Activated B cell treated with CpG ODN at 0.5 μM for 24 hours (primary cell): ENCODE measurements around the gene HSD3B2. TPM values are rescaled to one million over a fixed set of nuclear protein-coding genes. Genes with fewer than 3 reads are reported as not detected.

Experiments used
- ATAC-seq: fragments of 200-7000 bp; cut with Tn5 transposase; one replicate; pipeline ENCODE4 v1.10.0; 2021; ENCODE audit warnings: low read depth, mild to moderate bottlenecking, moderate library complexity
- CTCF ChIA-PET: fragments of 350-600 bp; sonication (Branson Sonifier 250); formaldehyde crosslinking; loops from one replicate; lab custom pipeline; 2021; ENCODE audit warnings: antibody characterized with exemption; lab: Charles Lee
- POLR2A ChIA-PET: fragments of 350-600 bp; sonication (Branson Sonifier 250); formaldehyde crosslinking; loops from one replicate; lab custom pipeline; 2021; ENCODE audit warnings: antibody characterized with exemption; lab: Charles Lee
- DNase-seq: peaks from one replicate; pipeline ENCODE4 v3.0.0; 2022
- H3K27ac Mint-ChIP-seq: one replicate; pipeline ENCODE4 v1.8.0; 2020; ENCODE audit warnings: mixed read lengths
- H3K27me3 Mint-ChIP-seq: one replicate; pipeline ENCODE4 v1.8.0; 2021; ENCODE audit warnings: mixed read lengths
- H3K36me3 Mint-ChIP-seq: one replicate; pipeline ENCODE4 v1.8.0; 2021; ENCODE audit warnings: low read depth, mixed read lengths
- H3K4me1 Mint-ChIP-seq: one replicate; pipeline ENCODE4 v1.8.0; 2021; ENCODE audit warnings: mixed read lengths
- H3K4me3 Mint-ChIP-seq: one replicate; pipeline ENCODE4 v1.8.0; 2020; ENCODE audit warnings: mild to moderate bottlenecking, mixed read lengths
- H3K9me3 Mint-ChIP-seq: one replicate; pipeline ENCODE4 v1.8.0; 2020; ENCODE audit warnings: mixed read lengths
- intact Hi-C: fragments of 100-400 bp; cut with micrococcal nuclease; formaldehyde crosslinking; loops from one replicate; pipeline ENCODE4 v1.15.1; 2024
- total RNA-seq: library from RNA; stranded (reverse); gene quantifications from 2 replicates; pipeline ENCODE4 v1.2.3, GENCODE V29; 2022
- TF ChIP-seq, protein P1 (sequence below): fragments of 200-600 bp; IDR thresholded peaks from one replicate; pipeline ENCODE4 v1.8.0; 2022; ENCODE audit warnings: antibody characterized with exemption, mild to moderate bottlenecking

The HSD3B2 gene
- total RNA-seq, 1 donor from 2014 or later: not detected

DNA sequence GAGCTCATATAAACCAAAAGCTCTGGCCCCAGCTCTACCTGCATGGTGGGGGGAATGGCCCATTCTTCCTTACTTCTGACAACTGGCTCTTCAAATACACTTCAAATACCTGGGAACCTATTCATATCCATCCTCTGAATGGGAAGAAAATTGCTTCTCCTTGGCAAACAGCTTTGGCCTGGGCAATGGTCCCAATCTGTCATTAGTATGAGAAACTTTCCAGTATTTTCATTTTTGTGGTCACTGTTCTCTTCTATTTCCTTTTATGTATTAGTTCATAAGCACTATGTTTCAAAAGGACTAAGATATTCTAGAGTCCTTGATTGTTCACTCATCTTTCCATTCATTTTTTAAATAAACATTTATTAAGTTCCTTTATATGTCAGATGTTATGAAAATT lies 5.2 kb upstream of the HSD3B2 start:
- no peaks in the 10 kb centered on the region for H3K36me3 Mint-ChIP-seq
- ChIA-PET POLR2A (no interaction called here), CTCF (no interaction called here)
- no peak for DNase-seq
- no peak overlapping the region for H3K4me3 Mint-ChIP-seq
- H3K27me3 Mint-ChIP-seq: peaks cover 6% of the 10 kb centered on the region
- no peak overlapping the region for H3K27ac Mint-ChIP-seq
- ATAC-seq: no peak
- no peaks in the 10 kb centered on the region for H3K4me1 Mint-ChIP-seq
- H3K9me3 Mint-ChIP-seq: peaks cover 8% of the 10 kb centered on the region
- TF ChIP-seq, protein P1, sequence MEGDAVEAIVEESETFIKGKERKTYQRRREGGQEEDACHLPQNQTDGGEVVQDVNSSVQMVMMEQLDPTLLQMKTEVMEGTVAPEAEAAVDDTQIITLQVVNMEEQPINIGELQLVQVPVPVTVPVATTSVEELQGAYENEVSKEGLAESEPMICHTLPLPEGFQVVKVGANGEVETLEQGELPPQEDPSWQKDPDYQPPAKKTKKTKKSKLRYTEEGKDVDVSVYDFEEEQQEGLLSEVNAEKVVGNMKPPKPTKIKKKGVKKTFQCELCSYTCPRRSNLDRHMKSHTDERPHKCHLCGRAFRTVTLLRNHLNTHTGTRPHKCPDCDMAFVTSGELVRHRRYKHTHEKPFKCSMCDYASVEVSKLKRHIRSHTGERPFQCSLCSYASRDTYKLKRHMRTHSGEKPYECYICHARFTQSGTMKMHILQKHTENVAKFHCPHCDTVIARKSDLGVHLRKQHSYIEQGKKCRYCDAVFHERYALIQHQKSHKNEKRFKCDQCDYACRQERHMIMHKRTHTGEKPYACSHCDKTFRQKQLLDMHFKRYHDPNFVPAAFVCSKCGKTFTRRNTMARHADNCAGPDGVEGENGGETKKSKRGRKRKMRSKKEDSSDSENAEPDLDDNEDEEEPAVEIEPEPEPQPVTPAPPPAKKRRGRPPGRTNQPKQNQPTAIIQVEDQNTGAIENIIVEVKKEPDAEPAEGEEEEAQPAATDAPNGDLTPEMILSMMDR: no peak
- intact Hi-C loops: no loop called here

GRCh38 chr1:119410961-119411360 lies 4.0 kb upstream of the HSD3B2 start:
- peaks cover 8% of the 10 kb centered on the region for H3K9me3 Mint-ChIP-seq
- ATAC-seq: no peak
- no peaks in the 10 kb centered on the region for H3K4me1 Mint-ChIP-seq
- H3K27ac Mint-ChIP-seq: no peak overlapping the region
- ChIA-PET POLR2A (no interaction called here), CTCF (no interaction called here)
- no peak for DNase-seq
- TF ChIP-seq, protein P1: no peak
- H3K4me3 Mint-ChIP-seq: no peak overlapping the region
- H3K27me3 Mint-ChIP-seq: no peaks in the 10 kb centered on the region
- intact Hi-C loops: no loop called here
- H3K36me3 Mint-ChIP-seq: no peaks in the 10 kb centered on the region

- H3K9me3 Mint-ChIP-seq: no peaks in the 10 kb centered on the region
- no peak overlapping the region for H3K4me3 Mint-ChIP-seq
- H3K27me3 Mint-ChIP-seq: no peaks in the 10 kb centered on the region
- CTCF ChIA-PET: no interaction called here
- H3K4me1 Mint-ChIP-seq: no peaks in the 10 kb centered on the region
- intact Hi-C loops: no loop called here
- no peak for DNase-seq
- POLR2A ChIA-PET: no interaction called here
- H3K27ac Mint-ChIP-seq: no peak overlapping the region
- ATAC-seq: no peak
- TF ChIP-seq, protein P1: no peak
- H3K36me3 Mint-ChIP-seq: no peaks in the 10 kb centered on the region
Measured at GRCh38 chr1:119416006-119416640, 1.2 kb downstream of the HSD3B2 start.

GRCh38 chr1:119419109-119419508 lies 4.2 kb downstream of the HSD3B2 start:
- DNase-seq: no peak
- no peaks in the 10 kb centered on the region for H3K4me1 Mint-ChIP-seq
- intact Hi-C loops: no loop called here
- TF ChIP-seq, protein P1: no peak
- ChIA-PET CTCF (no interaction called here), POLR2A (no interaction called here)
- no peaks in the 10 kb centered on the region for H3K27me3 Mint-ChIP-seq
- ATAC-seq: no peak
- no peak overlapping the region for H3K4me3 Mint-ChIP-seq
- no peaks in the 10 kb centered on the region for H3K9me3 Mint-ChIP-seq
- no peak overlapping the region for H3K27ac Mint-ChIP-seq
- H3K36me3 Mint-ChIP-seq: no peaks in the 10 kb centered on the region

- intact Hi-C loops: loop anchor here (2.0 kb wide), 1 partner anchor 60 kb away; no protein-coding TSS in a partner anchor
- ChIA-PET CTCF (no interaction called here), POLR2A (no interaction called here)
- Mint-ChIP-seq H3K9me3 (no peaks in the 10 kb centered on the region), H3K27me3 (no peaks in the 10 kb centered on the region), H3K27ac (no peak overlapping the region), H3K4me3 (no peak overlapping the region), H3K4me1 (no peaks in the 10 kb centered on the region), H3K36me3 (no peaks in the 10 kb centered on the region)
- TF ChIP-seq, protein P1: no peak
- ATAC-seq (no peak), DNase-seq (no peak)
Measured at GRCh38 chr1:119420638-119421037, 5.7 kb downstream of the HSD3B2 start.
